ENCODE measurements around the gene LAMA5. TPM values are rescaled to one million over a fixed set of nuclear protein-coding genes. Genes with fewer than 3 reads are reported as not detected.

The LAMA5 gene
- total RNA-seq, 2 donors from 2014 or later = 315 to 369 TPM

DNA sequence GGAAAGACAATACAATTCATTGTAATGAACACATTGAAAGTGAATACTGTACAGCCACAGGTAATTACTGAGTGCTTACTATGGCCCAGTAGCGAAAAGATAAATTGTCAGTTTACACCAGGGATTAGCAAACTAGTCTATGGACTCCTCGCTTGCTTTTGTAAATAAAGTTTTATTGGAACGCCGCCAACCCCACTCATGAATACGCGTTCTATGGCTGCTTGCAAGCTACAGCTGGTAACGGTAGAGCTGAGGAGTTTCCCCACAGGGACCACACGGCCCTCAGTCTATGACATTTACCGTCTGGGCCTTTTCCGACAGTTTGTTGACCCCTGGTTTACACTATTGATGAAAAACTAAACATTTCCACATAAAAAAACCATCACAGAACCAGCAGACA, 24.2 kb downstream of the LAMA5 start:
- no peak for TF ChIP-seq CTCF (conservative IDR thresholded peaks at IDR 0.05)
- Histone ChIP-seq H3K9ac (ENCODE audit: extremely low read depth, low read length, poor library complexity, severe bottlenecking) (no peak overlapping the region), H3K27ac (ENCODE audit: low read depth, low read length) (no peak overlapping the region), H3K4me1 (ENCODE audit: control insufficient read depth, insufficient read depth, low read length) (no peaks in the 10 kb centered on the region), H3K4me3 (ENCODE audit: low read length) (no peak overlapping the region), H3K36me3 (ENCODE audit: control insufficient read depth, insufficient read depth, low read length) (peaks cover 82% of the 10 kb centered on the region), H3K9me3 (ENCODE audit: control insufficient read depth, low read length) (no peaks in the 10 kb centered on the region), H3K27me3 (ENCODE audit: control insufficient read depth, insufficient read depth, low read length, poor library complexity, severe bottlenecking) (no peaks in the 10 kb centered on the region)
- 96 to 99% methylated on average over 7 to 10 of the region's 10 CpGs for WGBS, 2 experiments (ENCODE audit: insufficient coverage in 1 of 2, insufficient read length in 1 of 2)
- Mint-ChIP-seq H3K9me3 (no peaks in the 10 kb centered on the region), H3K4me1 (no peaks in the 10 kb centered on the region), H3K27ac (no peak overlapping the region), H3K27me3 (ENCODE audit: insufficient read depth) (no peaks in the 10 kb centered on the region), H3K4me3 (no peak overlapping the region), H3K36me3 (ENCODE audit: low read depth) (peaks cover 59% of the 10 kb centered on the region)
- no peak for DNase-seq

DNA sequence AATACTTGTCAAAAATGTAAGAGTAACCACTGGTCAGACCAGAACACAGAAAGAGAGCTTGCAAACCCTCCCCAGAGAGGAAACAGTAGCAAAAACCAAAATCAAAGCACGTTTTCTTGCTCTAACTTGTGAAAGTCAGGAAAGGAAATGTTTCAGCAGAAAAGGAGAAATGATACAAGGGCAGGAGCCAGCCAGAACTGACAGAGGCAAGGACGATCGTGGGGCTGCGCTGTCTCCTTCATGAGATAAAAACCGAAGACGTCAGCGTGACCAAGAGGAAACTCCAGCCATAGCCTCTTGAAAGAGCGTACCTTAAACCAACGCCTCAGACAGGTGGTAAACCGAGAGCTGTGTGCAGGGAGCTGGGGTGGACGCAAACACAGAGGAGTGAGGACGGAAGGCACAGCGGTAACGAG, 27.5 kb downstream of the LAMA5 start:
- H3K27me3 Mint-ChIP-seq (ENCODE audit: insufficient read depth) = no peaks in the 10 kb centered on the region
- DNase-seq = no peak
- H3K4me1 ChIP-seq (ENCODE audit: control insufficient read depth, insufficient read depth, low read length) = no peaks in the 10 kb centered on the region
- H3K36me3 ChIP-seq (ENCODE audit: control insufficient read depth, insufficient read depth, low read length) = peaks cover 78% of the 10 kb centered on the region
- H3K9ac ChIP-seq (ENCODE audit: extremely low read depth, low read length, poor library complexity, severe bottlenecking) = no peak overlapping the region
- no peaks in the 10 kb centered on the region for H3K9me3 ChIP-seq (ENCODE audit: control insufficient read depth, low read length)
- H3K9me3 Mint-ChIP-seq = no peaks in the 10 kb centered on the region
- H3K36me3 Mint-ChIP-seq (ENCODE audit: low read depth) = peaks cover 54% of the 10 kb centered on the region
- no peak overlapping the region for H3K27ac ChIP-seq (ENCODE audit: low read depth, low read length)
- no peak overlapping the region for H3K4me3 ChIP-seq (ENCODE audit: low read length)
- WGBS, 2 experiments (ENCODE audit: insufficient coverage in 1 of 2, insufficient read length in 1 of 2) = 84 to 96% methylated on average over 12 to 14 of the region's 14 CpGs
- TF ChIP-seq CTCF (conservative IDR thresholded peaks at IDR 0.05) = no peak
- no peak overlapping the region for H3K4me3 Mint-ChIP-seq
- no peak overlapping the region for H3K27ac Mint-ChIP-seq
- no peaks in the 10 kb centered on the region for H3K4me1 Mint-ChIP-seq
- H3K27me3 ChIP-seq (ENCODE audit: control insufficient read depth, insufficient read depth, low read length, poor library complexity, severe bottlenecking) = no peaks in the 10 kb centered on the region

DNA sequence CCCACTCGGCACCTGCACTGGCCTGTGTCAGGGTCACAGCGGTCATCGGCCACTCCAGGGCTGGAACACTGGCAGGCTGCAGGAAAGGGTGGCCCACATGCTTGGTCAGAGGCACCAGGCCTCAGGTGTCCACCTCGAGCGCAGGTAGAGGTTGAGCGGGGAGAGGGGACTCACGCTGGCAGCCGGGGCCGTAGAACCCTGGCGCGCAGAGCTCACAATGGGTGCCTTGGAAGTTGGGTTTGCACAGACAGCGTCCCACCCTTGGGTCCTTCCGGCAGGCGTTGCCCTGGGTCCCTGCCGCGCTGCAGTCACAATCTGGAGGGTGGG, 28.9 kb downstream of the LAMA5 start:
- no peak overlapping the region for H3K27ac ChIP-seq (ENCODE audit: low read depth, low read length)
- no peak overlapping the region for H3K4me3 ChIP-seq (ENCODE audit: low read length)
- H3K9me3 ChIP-seq (ENCODE audit: control insufficient read depth, low read length) = no peaks in the 10 kb centered on the region
- Mint-ChIP-seq H3K27ac (no peak overlapping the region), H3K9me3 (no peaks in the 10 kb centered on the region), H3K4me1 (no peaks in the 10 kb centered on the region), H3K36me3 (ENCODE audit: low read depth) (peaks cover 45% of the 10 kb centered on the region), H3K27me3 (ENCODE audit: insufficient read depth) (no peaks in the 10 kb centered on the region), H3K4me3 (no peak overlapping the region)
- H3K4me1 ChIP-seq (ENCODE audit: control insufficient read depth, insufficient read depth, low read length) = no peaks in the 10 kb centered on the region
- H3K27me3 ChIP-seq (ENCODE audit: control insufficient read depth, insufficient read depth, low read length, poor library complexity, severe bottlenecking) = no peaks in the 10 kb centered on the region
- WGBS, 2 experiments (ENCODE audit: insufficient coverage in 1 of 2, insufficient read length in 1 of 2) = 95 to 98% methylated on average over 11 to 16 of the region's 16 CpGs
- no peak for TF ChIP-seq CTCF (conservative IDR thresholded peaks at IDR 0.05)
- no peak overlapping the region for H3K9ac ChIP-seq (ENCODE audit: extremely low read depth, low read length, poor library complexity, severe bottlenecking)
- no peak for DNase-seq
- peaks cover 67% of the 10 kb centered on the region for H3K36me3 ChIP-seq (ENCODE audit: control insufficient read depth, insufficient read depth, low read length)

Measured in endodermal cell (in vitro differentiated cells).